Smooth muscle cell (in vitro differentiated cells): ENCODE results near the gene IDI2. TPM values are rescaled to one million over a fixed set of nuclear protein-coding genes. Genes with fewer than 3 reads are reported as not detected.

ENCODE experiments used
- DNase-seq: peaks from one replicate; lab custom pipeline; 2025; ENCODE audit not compliant: unreplicated experiment; lab: John Stamatoyannopoulos, UW
- H2AFZ ChIP-seq: fragments of 200-600 bp; sonication (generic); 2 replicates; pipeline ENCODE4 v1.6.0; 2016; ENCODE audit warnings: antibody characterized with exemption, low read depth, mild to moderate bottlenecking
- H3F3A ChIP-seq: fragments of 200-600 bp; sonication (generic); 2 replicates; pipeline ENCODE4 v1.6.0; 2017; ENCODE audit warnings: antibody characterized with exemption, low read depth
- H3K27ac ChIP-seq: fragments of 200-600 bp; sonication (generic); 2 replicates; pipeline ENCODE4 v1.5.1; 2016; ENCODE audit warnings: low read depth, mild to moderate bottlenecking
- H3K27me3 ChIP-seq: fragments of 200-600 bp; sonication (generic); 2 replicates; pipeline ENCODE4 v1.6.1; 2016; ENCODE audit warnings: low read depth, mild to moderate bottlenecking
- H3K36me3 ChIP-seq: fragments of 200-600 bp; sonication (generic); 2 replicates; pipeline ENCODE4 v1.5.1; 2016; ENCODE audit warnings: low read depth
- H3K4me1 ChIP-seq: fragments of 200-600 bp; sonication (generic); 2 replicates; pipeline ENCODE4 v1.5.1; 2016; ENCODE audit warnings: low read depth
- H3K4me2 ChIP-seq: fragments of 200-600 bp; sonication (generic); 2 replicates; pipeline ENCODE4 v1.6.0; 2016; ENCODE audit warnings: mild to moderate bottlenecking
- H3K4me3 ChIP-seq: fragments of 200-600 bp; sonication (generic); 2 replicates; pipeline ENCODE4 v1.5.1; 2016; ENCODE audit warnings: mild to moderate bottlenecking
- H3K79me2 ChIP-seq: fragments of 200-600 bp; sonication (generic); 2 replicates; pipeline ENCODE4 v1.6.0; 2016; ENCODE audit warnings: low read depth, mild to moderate bottlenecking
- H3K9ac ChIP-seq: fragments of 200-600 bp; sonication (generic); 2 replicates; pipeline ENCODE4 v1.6.0; 2016; ENCODE audit warnings: low read depth
- H3K9me3 ChIP-seq: fragments of 200-600 bp; sonication (generic); replicated peaks from 2 replicates; pipeline ENCODE4 v1.5.1; 2016; ENCODE audit warnings: low read depth
- H4K20me1 ChIP-seq: fragments of 200-600 bp; sonication (generic); 2 replicates; pipeline ENCODE4 v1.6.0; 2016; ENCODE audit warnings: low read depth
- WGBS: methylation state at CpG from one replicate; pipeline ENCODE4 v1.1.7; 2016; ENCODE audit warnings: low lambda C conversion rate; 5-methylcytosine and 5-hydroxymethylcytosine counted together
- polyA plus RNA-seq: library from polyadenylated mRNA; unstranded; fragments of >200 nt; fragmentation: Nextera tagmentation; extraction: Ambion mirVana; gene quantifications from 2 replicates; pipeline ENCODE4 v1.2.1, GENCODE V29; 2016
- total RNA-seq: library from RNA; depleted of rRNA; stranded (reverse); fragments of >200 nt; gene quantifications from 2 replicates; pipeline ENCODE4 v1.2.3, GENCODE V29; 2014
- TF ChIP-seq, protein P1 (sequence below): fragments of 200-600 bp; sonication (generic); IDR thresholded peaks from 2 replicates; pipeline ENCODE4 v1.5.1; 2017; ENCODE audit warnings: borderline replicate concordance, mild to moderate bottlenecking, antibody characterized with exemption; ENCODE audit not compliant: insufficient read depth, poor library complexity, severe bottlenecking

IDI2 gene
- total and polyA plus RNA-seq, 2 experiments from 2014 or later: not detected

DNA sequence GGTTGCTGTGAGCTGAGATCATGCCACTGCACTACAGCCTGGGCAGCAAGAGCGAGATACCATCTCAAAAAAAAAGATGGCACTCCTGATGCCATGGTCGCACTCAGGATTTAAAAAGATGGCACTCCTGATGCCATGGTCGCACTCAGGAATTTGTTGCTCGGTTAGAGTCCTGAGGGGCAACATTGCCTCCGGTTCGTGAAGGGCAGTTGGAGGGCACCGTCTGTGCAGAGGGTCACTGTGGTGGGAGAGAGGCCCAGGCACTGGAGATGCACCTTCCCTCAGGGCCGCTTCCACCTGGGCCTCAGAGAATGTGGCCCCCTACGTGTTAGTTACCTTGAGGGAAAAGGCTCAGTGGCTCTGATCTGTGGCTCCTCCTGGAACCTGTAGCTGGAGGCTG is 19.1 kb downstream of the IDI2 start:
- Histone ChIP-seq H3K36me3 (peaks cover 49% of the 10 kb centered on the region), H3K27ac (no peak overlapping the region), H4K20me1 (peaks cover 38% of the 10 kb centered on the region), H3K4me2 (no peak overlapping the region), H3K4me1 (no peaks in the 10 kb centered on the region), H3K9ac (no peak overlapping the region), H3K27me3 (no peaks in the 10 kb centered on the region), H2AFZ (no peak overlapping the region), H3K79me2 (peaks cover 27% of the 10 kb centered on the region), H3K4me3 (no peak overlapping the region), H3F3A (no peaks in the 10 kb centered on the region), H3K9me3 (no peaks in the 10 kb centered on the region)
- TF ChIP-seq, protein P1, sequence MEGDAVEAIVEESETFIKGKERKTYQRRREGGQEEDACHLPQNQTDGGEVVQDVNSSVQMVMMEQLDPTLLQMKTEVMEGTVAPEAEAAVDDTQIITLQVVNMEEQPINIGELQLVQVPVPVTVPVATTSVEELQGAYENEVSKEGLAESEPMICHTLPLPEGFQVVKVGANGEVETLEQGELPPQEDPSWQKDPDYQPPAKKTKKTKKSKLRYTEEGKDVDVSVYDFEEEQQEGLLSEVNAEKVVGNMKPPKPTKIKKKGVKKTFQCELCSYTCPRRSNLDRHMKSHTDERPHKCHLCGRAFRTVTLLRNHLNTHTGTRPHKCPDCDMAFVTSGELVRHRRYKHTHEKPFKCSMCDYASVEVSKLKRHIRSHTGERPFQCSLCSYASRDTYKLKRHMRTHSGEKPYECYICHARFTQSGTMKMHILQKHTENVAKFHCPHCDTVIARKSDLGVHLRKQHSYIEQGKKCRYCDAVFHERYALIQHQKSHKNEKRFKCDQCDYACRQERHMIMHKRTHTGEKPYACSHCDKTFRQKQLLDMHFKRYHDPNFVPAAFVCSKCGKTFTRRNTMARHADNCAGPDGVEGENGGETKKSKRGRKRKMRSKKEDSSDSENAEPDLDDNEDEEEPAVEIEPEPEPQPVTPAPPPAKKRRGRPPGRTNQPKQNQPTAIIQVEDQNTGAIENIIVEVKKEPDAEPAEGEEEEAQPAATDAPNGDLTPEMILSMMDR: no peak
- DNase-seq: no peak
- 96% methylated on average over 9 of the region's 9 CpGs for WGBS

DNA sequence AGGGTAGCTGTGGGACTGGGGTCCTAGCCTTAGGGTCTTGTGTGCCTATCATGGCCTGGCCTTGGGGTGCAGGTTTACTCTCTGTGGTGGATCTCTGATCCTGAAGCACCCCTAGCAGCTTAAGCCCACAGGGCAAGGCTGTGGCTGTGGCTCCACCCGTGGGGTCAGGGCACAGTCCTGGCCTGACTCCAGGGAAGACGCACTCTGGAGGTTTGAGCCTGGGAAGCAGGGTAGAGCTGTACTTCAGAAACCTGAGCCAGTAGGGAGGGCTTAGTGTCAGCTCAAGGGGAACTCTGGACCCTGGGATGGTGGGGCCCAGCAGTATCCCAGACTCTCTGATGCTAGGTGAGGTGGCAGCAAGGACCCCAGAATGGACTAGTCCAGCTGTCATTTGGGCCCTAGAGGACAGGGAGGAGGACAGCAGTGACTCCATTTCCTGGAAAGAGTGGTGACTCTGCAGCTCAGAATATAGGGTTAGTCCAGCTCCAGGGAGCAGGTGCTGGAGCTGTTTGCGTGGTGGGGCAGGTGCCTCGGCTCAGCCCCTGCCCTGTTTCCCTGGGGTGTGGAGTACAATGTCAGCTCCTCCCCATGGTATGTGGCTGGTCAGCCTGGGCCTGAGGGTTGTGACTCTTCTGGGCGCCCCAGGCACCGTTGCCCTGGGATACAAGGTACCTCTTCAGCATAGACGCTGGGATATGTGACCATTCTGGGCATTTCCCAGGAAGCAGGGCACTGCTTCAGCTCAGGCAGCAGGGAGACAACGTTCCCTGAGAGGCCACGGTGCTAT is 21.6 kb downstream of the IDI2 start:
- 98% methylated on average over 9 of the region's 9 CpGs for WGBS
- TF ChIP-seq, protein P1: no peak

DNA sequence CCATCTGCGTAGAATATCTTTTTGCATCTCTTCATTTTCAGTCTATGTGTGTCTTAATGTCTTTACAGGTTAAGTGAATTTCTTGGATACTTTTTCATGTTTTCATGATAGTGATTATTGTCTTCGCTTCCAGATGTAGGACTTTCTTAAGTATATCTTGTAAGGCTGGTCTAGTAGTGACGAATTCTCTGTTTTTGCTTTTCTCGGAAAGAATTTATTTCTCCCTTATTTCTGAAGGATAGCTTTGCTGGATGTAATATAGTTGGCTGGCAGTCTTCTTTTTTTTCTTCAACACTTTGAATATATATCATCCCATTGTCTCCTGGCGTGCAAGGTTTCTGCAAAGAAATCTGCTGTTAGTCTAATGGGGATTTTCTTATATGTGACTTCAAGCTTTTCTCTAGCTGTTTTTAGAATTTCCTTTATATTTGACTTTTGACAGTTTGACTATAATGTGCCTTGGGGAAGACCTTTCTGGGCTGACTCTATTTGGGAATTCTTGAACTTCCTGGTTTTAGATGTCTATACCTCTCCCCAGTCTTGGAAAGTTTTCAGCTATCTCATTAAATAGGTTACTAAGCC is 23.1 kb downstream of the IDI2 start:
- no peak overlapping the region for H3K4me3 ChIP-seq
- no peak overlapping the region for H3K4me2 ChIP-seq
- H3K9me3 ChIP-seq: no peaks in the 10 kb centered on the region
- H4K20me1 ChIP-seq: peaks cover 36% of the 10 kb centered on the region
- H3K36me3 ChIP-seq: peaks cover 68% of the 10 kb centered on the region
- H3K4me1 ChIP-seq: no peaks in the 10 kb centered on the region
- H3K9ac ChIP-seq: no peak overlapping the region
- no peaks in the 10 kb centered on the region for H3K27me3 ChIP-seq
- WGBS: 98% methylated on average over 5 of the region's 5 CpGs
- no peak overlapping the region for H2AFZ ChIP-seq
- H3K27ac ChIP-seq: no peak overlapping the region
- DNase-seq: no peak
- peaks cover 43% of the 10 kb centered on the region for H3K79me2 ChIP-seq
- no peaks in the 10 kb centered on the region for H3F3A ChIP-seq
- TF ChIP-seq, protein P1: no peak

More for the DNA sequence above, 21.6 kb downstream of the IDI2 start:
- no peak overlapping the region for H3K9ac ChIP-seq
- H3K27me3 ChIP-seq: no peaks in the 10 kb centered on the region
- H4K20me1 ChIP-seq: peaks cover 38% of the 10 kb centered on the region
- H3K79me2 ChIP-seq: peaks cover 39% of the 10 kb centered on the region
- H3K4me1 ChIP-seq: no peaks in the 10 kb centered on the region
- peaks cover 70% of the 10 kb centered on the region for H3K36me3 ChIP-seq
- H2AFZ ChIP-seq: no peak overlapping the region
- H3K27ac ChIP-seq: no peak overlapping the region
- H3K9me3 ChIP-seq: no peaks in the 10 kb centered on the region
- H3K4me2 ChIP-seq: no peak overlapping the region
- H3F3A ChIP-seq: no peaks in the 10 kb centered on the region
- no peak for DNase-seq
- no peak overlapping the region for H3K4me3 ChIP-seq
